Measurements from ENCODE around the gene GAA. TPM values are rescaled to one million over a fixed set of nuclear protein-coding genes. Genes with fewer than 3 reads are reported as not detected.

The GAA gene
- total and polyA plus RNA-seq, 2 of the 13 experiments (the other 11 are each of a cell fraction or from before 2014, with no cell fraction given): 21.6 to 36.4 TPM

- TF ChIP-seq, protein P1, sequence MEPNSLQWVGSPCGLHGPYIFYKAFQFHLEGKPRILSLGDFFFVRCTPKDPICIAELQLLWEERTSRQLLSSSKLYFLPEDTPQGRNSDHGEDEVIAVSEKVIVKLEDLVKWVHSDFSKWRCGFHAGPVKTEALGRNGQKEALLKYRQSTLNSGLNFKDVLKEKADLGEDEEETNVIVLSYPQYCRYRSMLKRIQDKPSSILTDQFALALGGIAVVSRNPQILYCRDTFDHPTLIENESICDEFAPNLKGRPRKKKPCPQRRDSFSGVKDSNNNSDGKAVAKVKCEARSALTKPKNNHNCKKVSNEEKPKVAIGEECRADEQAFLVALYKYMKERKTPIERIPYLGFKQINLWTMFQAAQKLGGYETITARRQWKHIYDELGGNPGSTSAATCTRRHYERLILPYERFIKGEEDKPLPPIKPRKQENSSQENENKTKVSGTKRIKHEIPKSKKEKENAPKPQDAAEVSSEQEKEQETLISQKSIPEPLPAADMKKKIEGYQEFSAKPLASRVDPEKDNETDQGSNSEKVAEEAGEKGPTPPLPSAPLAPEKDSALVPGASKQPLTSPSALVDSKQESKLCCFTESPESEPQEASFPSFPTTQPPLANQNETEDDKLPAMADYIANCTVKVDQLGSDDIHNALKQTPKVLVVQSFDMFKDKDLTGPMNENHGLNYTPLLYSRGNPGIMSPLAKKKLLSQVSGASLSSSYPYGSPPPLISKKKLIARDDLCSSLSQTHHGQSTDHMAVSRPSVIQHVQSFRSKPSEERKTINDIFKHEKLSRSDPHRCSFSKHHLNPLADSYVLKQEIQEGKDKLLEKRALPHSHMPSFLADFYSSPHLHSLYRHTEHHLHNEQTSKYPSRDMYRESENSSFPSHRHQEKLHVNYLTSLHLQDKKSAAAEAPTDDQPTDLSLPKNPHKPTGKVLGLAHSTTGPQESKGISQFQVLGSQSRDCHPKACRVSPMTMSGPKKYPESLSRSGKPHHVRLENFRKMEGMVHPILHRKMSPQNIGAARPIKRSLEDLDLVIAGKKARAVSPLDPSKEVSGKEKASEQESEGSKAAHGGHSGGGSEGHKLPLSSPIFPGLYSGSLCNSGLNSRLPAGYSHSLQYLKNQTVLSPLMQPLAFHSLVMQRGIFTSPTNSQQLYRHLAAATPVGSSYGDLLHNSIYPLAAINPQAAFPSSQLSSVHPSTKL (CRISPR knock-in tag; IDR thresholded peaks at IDR 0.05): peak; percentile 90
- TF ChIP-seq HDAC6 (IDR thresholded peaks at IDR 0.05; ENCODE audit: low read depth, low read length) (no peak), AKAP8 (CRISPR knock-in tag; IDR thresholded peaks at IDR 0.05) (no peak), ZNF878 (CRISPR knock-in tag; IDR thresholded peaks at IDR 0.05) (no peak), HOXA9 (CRISPR knock-in tag; IDR thresholded peaks at IDR 0.05; ENCODE audit: borderline replicate concordance) (no peak), ZNF563 (CRISPR knock-in tag; IDR thresholded peaks at IDR 0.05) (no peak), PHF5A (CRISPR knock-in tag; IDR thresholded peaks at IDR 0.05; ENCODE audit: low read depth, unreplicated experiment) (no peak), HNF4A (CRISPR knock-in tag; IDR thresholded peaks at IDR 0.05) (peak; percentile 9; the same call in 1 of the 2 replicates), ZNF75D (CRISPR knock-in tag; IDR thresholded peaks at IDR 0.05; ENCODE audit: borderline replicate concordance) (no peak), MAFG (CRISPR knock-in tag; IDR thresholded peaks at IDR 0.05) (no peak), ZNF800 (CRISPR knock-in tag; IDR thresholded peaks at IDR 0.05) (no peak), ZNF720 (CRISPR knock-in tag; IDR thresholded peaks at IDR 0.05) (no peak), ATF7 (IDR thresholded peaks at IDR 0.05) (no peak), ATF7 (CRISPR knock-in tag; IDR thresholded peaks at IDR 0.05) (no peak), PRPF4 (IDR thresholded peaks at IDR 0.05; ENCODE audit: low read depth, low read length, poor library complexity, severe bottlenecking) (no peak), MIXL1 (CRISPR knock-in tag; IDR thresholded peaks at IDR 0.05) (no peak), TCF12 (IDR thresholded peaks at IDR 0.05) (no peak), TCF12 (CRISPR knock-in tag; IDR thresholded peaks at IDR 0.05) (no peak), CEBPG (CRISPR knock-in tag; IDR thresholded peaks at IDR 0.05) (peak; percentile 75), RFX3 (CRISPR knock-in tag; IDR thresholded peaks at IDR 0.05) (no peak), ZNF816 (CRISPR knock-in tag; IDR thresholded peaks at IDR 0.05; ENCODE audit: borderline replicate concordance) (no peak), SMC3 (IDR thresholded peaks at IDR 0.05; ENCODE audit: low read length) (no peak), TCF7L2 (IDR thresholded peaks at IDR 0.05; ENCODE audit: low read depth, low read length) (no peak), ZNF589 (CRISPR knock-in tag; conservative IDR thresholded peaks at IDR 0.05) (no peak), ZNF24 (IDR thresholded peaks at IDR 0.05) (no peak)
- TF ChIP-seq, protein P2, sequence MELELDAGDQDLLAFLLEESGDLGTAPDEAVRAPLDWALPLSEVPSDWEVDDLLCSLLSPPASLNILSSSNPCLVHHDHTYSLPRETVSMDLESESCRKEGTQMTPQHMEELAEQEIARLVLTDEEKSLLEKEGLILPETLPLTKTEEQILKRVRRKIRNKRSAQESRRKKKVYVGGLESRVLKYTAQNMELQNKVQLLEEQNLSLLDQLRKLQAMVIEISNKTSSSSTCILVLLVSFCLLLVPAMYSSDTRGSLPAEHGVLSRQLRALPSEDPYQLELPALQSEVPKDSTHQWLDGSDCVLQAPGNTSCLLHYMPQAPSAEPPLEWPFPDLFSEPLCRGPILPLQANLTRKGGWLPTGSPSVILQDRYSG (CRISPR knock-in tag; IDR thresholded peaks at IDR 0.05): no peak
Measured at GRCh38 chr17:80068301-80069222, 32.8 kb upstream of the GAA start (continued).

All from HepG2 (cell line).